HepG2 (cell line): ENCODE results near the gene ATP5PB. TPM values are rescaled to one million over a fixed set of nuclear protein-coding genes. Genes with fewer than 3 reads are reported as not detected.

Experiments
- ARNT2 ChIP-seq: sonication (generic); formaldehyde crosslinking; IDR thresholded peaks from 2 replicates; pipeline ENCODE4 v1.8.0; 2022; ENCODE audit warnings: mild to moderate bottlenecking, low read depth, missing genetic modification reagents, moderate library complexity
- CBX5 ChIP-seq: sonication (generic); formaldehyde crosslinking; IDR thresholded peaks from 2 replicates; pipeline ENCODE4 v1.4.0; 2020; ENCODE audit warnings: missing genetic modification reagents, borderline replicate concordance
- KLF12 ChIP-seq: sonication (generic); formaldehyde crosslinking; IDR thresholded peaks from 2 replicates; pipeline ENCODE4 v1.4.0; 2020; ENCODE audit warnings: missing genetic modification reagents, borderline replicate concordance
- KLF16 ChIP-seq, 2 experiments: sonication (generic) in 1 of 2; formaldehyde crosslinking in 1 of 2; IDR thresholded peaks; 2 replicates each; pipeline versions ENCODE4 v1.6.1 to v1.8.0; 2016 to 2023; ENCODE audit warnings: missing genetic modification reagents in 2 of 2, missing compliant biosample characterization in 1 of 2
- NR2F6 ChIP-seq, 2 experiments: IDR thresholded peaks; 2 replicates each; pipeline ENCODE4 v1.6.1; 2016; ENCODE audit warnings: antibody characterized with exemption in 1 of 2, mild to moderate bottlenecking in 1 of 2
- ZNF878 ChIP-seq: sonication (generic); formaldehyde crosslinking; IDR thresholded peaks from 2 replicates; pipeline ENCODE4 v1.8.1; 2023; ENCODE audit warnings: mild to moderate bottlenecking, missing genetic modification reagents, moderate library complexity
- polyA plus RNA-seq, 8 experiments: library from polyadenylated mRNA; depleted of rRNA in 3 of 8; stranded (reverse) in 7 of 8; unstranded in 1 of 8; fragments of >200 nt; fragmentation: Illumina TruSeq in 4 of 8; extraction: Trizol in 4 of 8; gene quantifications; 2 replicates each; pipeline versions ENCODE4 v1.2.1 to v1.2.3, GENCODE V29; 2011 to 2016; ENCODE audit warnings: low read depth in 4 of 8, missing spikeins in 1 of 8, mixed read lengths in 1 of 8; ENCODE audit not compliant: insufficient read depth in 1 of 8
- total RNA-seq, 5 experiments: library from RNA; depleted of rRNA; stranded (reverse); fragments of >200 nt; fragmentation: Illumina TruSeq; extraction: Trizol; gene quantifications; 2 replicates each; pipeline ENCODE4 v1.2.3, GENCODE V29; 2016; ENCODE audit warnings: low read depth in 1 of 5
- TF ChIP-seq, protein P1 (sequence below): sonication (generic); formaldehyde crosslinking; IDR thresholded peaks from 2 replicates; pipeline ENCODE4 v1.5.1; 2020; ENCODE audit warnings: mild to moderate bottlenecking, missing genetic modification reagents, moderate library complexity
- TF ChIP-seq, protein P2 (sequence below): sonication (generic); formaldehyde crosslinking; IDR thresholded peaks from 2 replicates; pipeline ENCODE4 v1.9.0; 2022; ENCODE audit warnings: low read depth, missing genetic modification reagents
- TF ChIP-seq, protein P3 (sequence below): IDR thresholded peaks from 2 replicates; pipeline ENCODE4 v1.6.1; 2016; ENCODE audit warnings: low read depth, borderline replicate concordance
- TF ChIP-seq, protein P4 (sequence below): sonication (generic); formaldehyde crosslinking; IDR thresholded peaks from 2 replicates; pipeline ENCODE4 v1.4.0; 2020; ENCODE audit warnings: missing genetic modification reagents
- TF ChIP-seq, protein P5 (sequence below): IDR thresholded peaks from 2 replicates; pipeline ENCODE4 v1.6.1; 2016; ENCODE audit warnings: mild to moderate bottlenecking
- TF ChIP-seq, protein P6 (sequence below): sonication (generic); formaldehyde crosslinking; IDR thresholded peaks from 2 replicates; pipeline ENCODE4 v1.4.0; 2020; ENCODE audit warnings: missing genetic modification reagents
- TF ChIP-seq, protein P7 (sequence below): sonication (generic); formaldehyde crosslinking; IDR thresholded peaks from 2 replicates; pipeline ENCODE4 v1.5.1; 2020; ENCODE audit warnings: mild to moderate bottlenecking, missing genetic modification reagents, borderline replicate concordance

The ATP5PB gene
- total and polyA plus RNA-seq, 2 of the 13 experiments (the other 11 are each of a cell fraction or from before 2014, with no cell fraction given), result 297 to 541 TPM

DNA sequence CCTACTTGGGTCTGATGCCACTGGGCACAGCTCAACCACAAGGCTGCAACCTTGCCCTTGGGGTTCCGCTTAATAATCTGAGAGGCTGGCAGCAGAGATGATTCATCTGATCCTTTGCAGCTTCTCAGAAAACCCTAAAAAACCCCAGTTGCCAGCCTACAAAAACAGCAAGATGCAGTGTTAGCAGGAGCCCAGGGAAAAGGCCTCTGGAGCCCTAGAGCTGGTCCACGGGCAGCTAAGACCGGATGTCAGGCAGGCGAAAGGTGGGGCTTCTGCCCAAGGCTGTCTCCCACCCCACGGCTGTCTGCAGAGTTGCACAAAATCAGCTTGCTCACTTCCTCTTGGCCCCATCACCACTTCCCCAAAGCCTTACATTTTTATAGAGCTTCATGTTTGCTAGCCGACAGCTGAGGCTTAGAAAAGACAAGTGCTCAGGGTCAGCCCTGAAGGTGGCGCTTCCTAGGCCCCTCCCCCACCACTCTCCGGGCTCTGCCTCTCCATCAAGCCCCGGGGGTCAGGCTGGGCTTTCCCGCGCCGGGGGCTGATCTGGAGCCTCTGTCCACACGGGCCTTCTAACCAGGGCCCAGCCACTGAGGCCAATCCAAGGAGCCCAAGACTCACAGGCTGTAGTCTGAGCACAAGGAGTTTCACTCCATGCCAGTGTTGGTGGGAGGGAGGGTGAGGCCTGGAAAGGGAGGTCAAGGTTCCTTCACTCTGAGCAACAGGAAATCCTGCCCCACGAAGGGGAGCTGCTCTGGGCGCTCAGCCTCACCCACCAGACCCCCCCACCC is 58.3 kb downstream of the ATP5PB start (continued):
- TF ChIP-seq KLF12 (CRISPR knock-in tag), result peak; percentile 18; the same call in 1 of the 2 replicates
- TF ChIP-seq, protein P1, sequence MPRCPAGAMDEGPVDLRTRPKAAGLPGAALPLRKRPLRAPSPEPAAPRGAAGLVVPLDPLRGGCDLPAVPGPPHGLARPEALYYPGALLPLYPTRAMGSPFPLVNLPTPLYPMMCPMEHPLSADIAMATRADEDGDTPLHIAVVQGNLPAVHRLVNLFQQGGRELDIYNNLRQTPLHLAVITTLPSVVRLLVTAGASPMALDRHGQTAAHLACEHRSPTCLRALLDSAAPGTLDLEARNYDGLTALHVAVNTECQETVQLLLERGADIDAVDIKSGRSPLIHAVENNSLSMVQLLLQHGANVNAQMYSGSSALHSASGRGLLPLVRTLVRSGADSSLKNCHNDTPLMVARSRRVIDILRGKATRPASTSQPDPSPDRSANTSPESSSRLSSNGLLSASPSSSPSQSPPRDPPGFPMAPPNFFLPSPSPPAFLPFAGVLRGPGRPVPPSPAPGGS, result peak; percentile 48; the same call in 1 of the 2 replicates
- TF ChIP-seq CBX5 (CRISPR knock-in tag), result 0 out of 2 replicates have a peak, but pooled peaks have one; percentile 19
- TF ChIP-seq, protein P2, sequence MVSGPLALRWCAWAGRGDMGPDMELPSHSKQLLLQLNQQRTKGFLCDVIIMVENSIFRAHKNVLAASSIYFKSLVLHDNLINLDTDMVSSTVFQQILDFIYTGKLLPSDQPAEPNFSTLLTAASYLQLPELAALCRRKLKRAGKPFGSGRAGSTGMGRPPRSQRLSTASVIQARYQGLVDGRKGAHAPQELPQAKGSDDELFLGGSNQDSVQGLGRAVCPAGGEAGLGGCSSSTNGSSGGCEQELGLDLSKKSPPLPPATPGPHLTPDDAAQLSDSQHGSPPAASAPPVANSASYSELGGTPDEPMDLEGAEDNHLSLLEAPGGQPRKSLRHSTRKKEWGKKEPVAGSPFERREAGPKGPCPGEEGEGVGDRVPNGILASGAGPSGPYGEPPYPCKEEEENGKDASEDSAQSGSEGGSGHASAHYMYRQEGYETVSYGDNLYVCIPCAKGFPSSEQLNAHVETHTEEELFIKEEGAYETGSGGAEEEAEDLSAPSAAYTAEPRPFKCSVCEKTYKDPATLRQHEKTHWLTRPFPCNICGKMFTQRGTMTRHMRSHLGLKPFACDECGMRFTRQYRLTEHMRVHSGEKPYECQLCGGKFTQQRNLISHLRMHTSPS, result 0 out of 2 replicates have a peak, but pooled peaks have one; percentile 11
- TF ChIP-seq, protein P3, sequence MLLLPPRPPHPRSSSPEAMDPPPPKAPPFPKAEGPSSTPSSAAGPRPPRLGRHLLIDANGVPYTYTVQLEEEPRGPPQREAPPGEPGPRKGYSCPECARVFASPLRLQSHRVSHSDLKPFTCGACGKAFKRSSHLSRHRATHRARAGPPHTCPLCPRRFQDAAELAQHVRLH (CRISPR knock-in tag), result peak; percentile 75; the same call in 1 of the 2 replicates
- TF ChIP-seq, protein P4, sequence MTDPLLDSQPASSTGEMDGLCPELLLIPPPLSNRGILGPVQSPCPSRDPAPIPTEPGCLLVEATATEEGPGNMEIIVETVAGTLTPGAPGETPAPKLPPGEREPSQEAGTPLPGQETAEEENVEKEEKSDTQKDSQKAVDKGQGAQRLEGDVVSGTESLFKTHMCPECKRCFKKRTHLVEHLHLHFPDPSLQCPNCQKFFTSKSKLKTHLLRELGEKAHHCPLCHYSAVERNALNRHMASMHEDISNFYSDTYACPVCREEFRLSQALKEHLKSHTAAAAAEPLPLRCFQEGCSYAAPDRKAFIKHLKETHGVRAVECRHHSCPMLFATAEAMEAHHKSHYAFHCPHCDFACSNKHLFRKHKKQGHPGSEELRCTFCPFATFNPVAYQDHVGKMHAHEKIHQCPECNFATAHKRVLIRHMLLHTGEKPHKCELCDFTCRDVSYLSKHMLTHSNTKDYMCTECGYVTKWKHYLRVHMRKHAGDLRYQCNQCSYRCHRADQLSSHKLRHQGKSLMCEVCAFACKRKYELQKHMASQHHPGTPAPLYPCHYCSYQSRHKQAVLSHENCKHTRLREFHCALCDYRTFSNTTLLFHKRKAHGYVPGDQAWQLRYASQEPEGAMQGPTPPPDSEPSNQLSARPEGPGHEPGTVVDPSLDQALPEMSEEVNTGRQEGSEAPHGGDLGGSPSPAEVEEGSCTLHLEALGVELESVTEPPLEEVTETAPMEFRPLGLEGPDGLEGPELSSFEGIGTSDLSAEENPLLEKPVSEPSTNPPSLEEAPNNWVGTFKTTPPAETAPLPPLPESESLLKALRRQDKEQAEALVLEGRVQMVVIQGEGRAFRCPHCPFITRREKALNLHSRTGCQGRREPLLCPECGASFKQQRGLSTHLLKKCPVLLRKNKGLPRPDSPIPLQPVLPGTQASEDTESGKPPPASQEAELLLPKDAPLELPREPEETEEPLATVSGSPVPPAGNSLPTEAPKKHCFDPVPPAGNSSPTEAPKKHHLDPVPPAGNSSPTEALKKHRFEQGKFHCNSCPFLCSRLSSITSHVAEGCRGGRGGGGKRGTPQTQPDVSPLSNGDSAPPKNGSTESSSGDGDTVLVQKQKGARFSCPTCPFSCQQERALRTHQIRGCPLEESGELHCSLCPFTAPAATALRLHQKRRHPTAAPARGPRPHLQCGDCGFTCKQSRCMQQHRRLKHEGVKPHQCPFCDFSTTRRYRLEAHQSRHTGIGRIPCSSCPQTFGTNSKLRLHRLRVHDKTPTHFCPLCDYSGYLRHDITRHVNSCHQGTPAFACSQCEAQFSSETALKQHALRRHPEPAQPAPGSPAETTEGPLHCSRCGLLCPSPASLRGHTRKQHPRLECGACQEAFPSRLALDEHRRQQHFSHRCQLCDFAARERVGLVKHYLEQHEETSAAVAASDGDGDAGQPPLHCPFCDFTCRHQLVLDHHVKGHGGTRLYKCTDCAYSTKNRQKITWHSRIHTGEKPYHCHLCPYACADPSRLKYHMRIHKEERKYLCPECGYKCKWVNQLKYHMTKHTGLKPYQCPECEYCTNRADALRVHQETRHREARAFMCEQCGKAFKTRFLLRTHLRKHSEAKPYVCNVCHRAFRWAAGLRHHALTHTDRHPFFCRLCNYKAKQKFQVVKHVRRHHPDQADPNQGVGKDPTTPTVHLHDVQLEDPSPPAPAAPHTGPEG (CRISPR knock-in tag), result no peak
- peak in 1 of 2 experiments; percentile 10; a peak in 1 of 4 replicates for TF ChIP-seq KLF16 (CRISPR knock-in tag; IDR thresholded peaks at IDR 0.05)
- peak; percentile 83; the same call in 1 of the 2 replicates for TF ChIP-seq ARNT2 (CRISPR knock-in tag)
- TF ChIP-seq, protein P5, sequence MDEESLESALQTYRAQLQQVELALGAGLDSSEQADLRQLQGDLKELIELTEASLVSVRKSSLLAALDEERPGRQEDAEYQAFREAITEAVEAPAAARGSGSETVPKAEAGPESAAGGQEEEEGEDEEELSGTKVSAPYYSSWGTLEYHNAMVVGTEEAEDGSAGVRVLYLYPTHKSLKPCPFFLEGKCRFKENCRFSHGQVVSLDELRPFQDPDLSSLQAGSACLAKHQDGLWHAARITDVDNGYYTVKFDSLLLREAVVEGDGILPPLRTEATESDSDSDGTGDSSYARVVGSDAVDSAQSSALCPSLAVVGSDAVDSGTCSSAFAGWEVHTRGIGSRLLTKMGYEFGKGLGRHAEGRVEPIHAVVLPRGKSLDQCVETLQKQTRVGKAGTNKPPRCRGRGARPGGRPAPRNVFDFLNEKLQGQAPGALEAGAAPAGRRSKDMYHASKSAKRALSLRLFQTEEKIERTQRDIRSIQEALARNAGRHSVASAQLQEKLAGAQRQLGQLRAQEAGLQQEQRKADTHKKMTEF (CRISPR knock-in tag), result peak; percentile 64; the same call in 1 of the 2 replicates
- TF ChIP-seq, protein P6, sequence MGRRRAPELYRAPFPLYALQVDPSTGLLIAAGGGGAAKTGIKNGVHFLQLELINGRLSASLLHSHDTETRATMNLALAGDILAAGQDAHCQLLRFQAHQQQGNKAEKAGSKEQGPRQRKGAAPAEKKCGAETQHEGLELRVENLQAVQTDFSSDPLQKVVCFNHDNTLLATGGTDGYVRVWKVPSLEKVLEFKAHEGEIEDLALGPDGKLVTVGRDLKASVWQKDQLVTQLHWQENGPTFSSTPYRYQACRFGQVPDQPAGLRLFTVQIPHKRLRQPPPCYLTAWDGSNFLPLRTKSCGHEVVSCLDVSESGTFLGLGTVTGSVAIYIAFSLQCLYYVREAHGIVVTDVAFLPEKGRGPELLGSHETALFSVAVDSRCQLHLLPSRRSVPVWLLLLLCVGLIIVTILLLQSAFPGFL, result no peak
- TF ChIP-seq, protein P7, sequence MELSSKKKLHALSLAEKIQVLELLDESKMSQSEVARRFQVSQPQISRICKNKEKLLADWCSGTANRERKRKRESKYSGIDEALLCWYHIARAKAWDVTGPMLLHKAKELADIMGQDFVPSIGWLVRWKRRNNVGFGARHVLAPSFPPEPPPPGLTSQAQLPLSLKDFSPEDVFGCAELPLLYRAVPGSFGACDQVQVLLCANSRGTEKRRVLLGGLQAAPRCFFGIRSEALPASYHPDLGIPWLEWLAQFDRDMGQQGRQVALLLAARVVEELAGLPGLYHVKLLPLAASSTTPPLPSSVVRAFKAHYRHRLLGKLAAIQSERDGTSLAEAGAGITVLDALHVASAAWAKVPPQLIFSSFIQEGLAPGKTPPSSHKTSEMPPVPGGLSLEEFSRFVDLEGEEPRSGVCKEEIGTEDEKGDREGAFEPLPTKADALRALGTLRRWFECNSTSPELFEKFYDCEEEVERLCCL (CRISPR knock-in tag), result no peak
- TF ChIP-seq ZNF878 (CRISPR knock-in tag), result peak; percentile 71; the same call in 1 of the 2 replicates
- peak; percentile 77 for TF ChIP-seq NR2F6 (IDR thresholded peaks at IDR 0.05)
- peak; percentile 59; the same call in 1 of the 2 replicates for TF ChIP-seq NR2F6 (CRISPR knock-in tag; IDR thresholded peaks at IDR 0.05)
